Measurements from ENCODE around the gene PPP3R1. TPM values are rescaled to one million over a fixed set of nuclear protein-coding genes. Genes with fewer than 3 reads are reported as not detected.

Gene PPP3R1, protein sequence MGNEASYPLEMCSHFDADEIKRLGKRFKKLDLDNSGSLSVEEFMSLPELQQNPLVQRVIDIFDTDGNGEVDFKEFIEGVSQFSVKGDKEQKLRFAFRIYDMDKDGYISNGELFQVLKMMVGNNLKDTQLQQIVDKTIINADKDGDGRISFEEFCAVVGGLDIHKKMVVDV
- polyA plus RNA-seq (2012; ENCODE audit: missing spikeins), result 38.6 TPM

GRCh38 chr2:68252400-68253218, at the start of gene PPP3R1:
TSS of gene PPP3R1 (minus strand) at chr2:68252532. CDS start at chr2:68252127, 405 bp downstream.
- DNase-seq (ENCODE audit: insufficient read length) (peak; percentile 65), FAIRE-seq (peak; percentile 100)
- TF ChIP-seq TAF1 (IDR thresholded peaks at IDR 0.05; ENCODE audit: borderline replicate concordance, low read depth, low read length), result peak; percentile 59; the same call in 1 of the 2 replicates
- TF ChIP-seq POLR2A (IDR thresholded peaks at IDR 0.05; ENCODE audit: low read depth, low read length), result peak; percentile 94
- TF ChIP-seq POLR2AphosphoS5 (IDR thresholded peaks at IDR 0.05; ENCODE audit: low read depth, low read length), result peak; percentile 95

GRCh38 chr2:68295516-68295915, 43.2 kb upstream of the PPP3R1 start:
- TF ChIP-seq TAF1 (IDR thresholded peaks at IDR 0.05; ENCODE audit: borderline replicate concordance, low read depth, low read length) (no peak), POLR2AphosphoS5 (IDR thresholded peaks at IDR 0.05; ENCODE audit: low read depth, low read length) (no peak), POLR2A (IDR thresholded peaks at IDR 0.05; ENCODE audit: low read depth, low read length) (no peak)
- FAIRE-seq (peak; percentile 33), DNase-seq (ENCODE audit: insufficient read length) (no peak)

- FAIRE-seq, result peak; percentile 42
- no peak for DNase-seq (ENCODE audit: insufficient read length)
Measured at GRCh38 chr2:68294913-68295312, 42.6 kb upstream of the PPP3R1 start.

GRCh38 chr2:68294187-68294586, 41.9 kb upstream of the PPP3R1 start:
- no peak for DNase-seq (ENCODE audit: insufficient read length)
- TF ChIP-seq POLR2A (IDR thresholded peaks at IDR 0.05; ENCODE audit: low read depth, low read length) (no peak), TAF1 (IDR thresholded peaks at IDR 0.05; ENCODE audit: borderline replicate concordance, low read depth, low read length) (no peak), POLR2AphosphoS5 (IDR thresholded peaks at IDR 0.05; ENCODE audit: low read depth, low read length) (no peak)
- no peak for FAIRE-seq

More at GRCh38 chr2:68294913-68295312, 42.6 kb upstream of the PPP3R1 start:
- no peak for TF ChIP-seq POLR2AphosphoS5 (IDR thresholded peaks at IDR 0.05; ENCODE audit: low read depth, low read length)
- no peak for TF ChIP-seq POLR2A (IDR thresholded peaks at IDR 0.05; ENCODE audit: low read depth, low read length)

DNA sequence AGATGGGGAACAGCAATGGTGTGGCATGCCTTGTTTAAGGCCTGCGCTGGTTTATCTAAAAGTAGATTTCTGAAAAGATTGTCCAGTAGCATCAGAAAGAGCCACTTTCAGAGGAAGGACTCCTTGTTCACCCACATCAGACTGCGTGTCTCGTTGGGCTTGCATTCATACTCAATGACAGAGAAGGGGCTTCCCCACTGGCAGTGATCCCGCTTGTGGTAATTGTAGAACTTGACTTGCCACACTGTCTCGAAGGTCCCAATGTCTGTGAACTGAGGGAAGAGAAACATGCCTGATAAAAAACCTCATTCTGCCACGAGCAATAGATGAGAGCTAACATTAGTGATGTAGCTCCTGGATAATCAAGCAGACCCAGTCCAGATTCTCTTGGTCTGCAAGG, 41.4 kb upstream of the PPP3R1 start:
- TF ChIP-seq POLR2AphosphoS5 (IDR thresholded peaks at IDR 0.05; ENCODE audit: low read depth, low read length) (no peak), POLR2A (IDR thresholded peaks at IDR 0.05; ENCODE audit: low read depth, low read length) (no peak), TAF1 (IDR thresholded peaks at IDR 0.05; ENCODE audit: borderline replicate concordance, low read depth, low read length) (no peak)
- FAIRE-seq (no peak), DNase-seq (ENCODE audit: insufficient read length) (no peak)

- no peak for FAIRE-seq
- TF ChIP-seq TAF1 (IDR thresholded peaks at IDR 0.05; ENCODE audit: borderline replicate concordance, low read depth, low read length) (no peak), POLR2AphosphoS5 (IDR thresholded peaks at IDR 0.05; ENCODE audit: low read depth, low read length) (no peak), POLR2A (IDR thresholded peaks at IDR 0.05; ENCODE audit: low read depth, low read length) (no peak)
- DNase-seq (ENCODE audit: insufficient read length), result no peak
Measured at GRCh38 chr2:68293024-68293423, 40.7 kb upstream of the PPP3R1 start.

GRCh38 chr2:68292108-68292710, 39.9 kb upstream of the PPP3R1 start:
- FAIRE-seq (peak; percentile 85), DNase-seq (ENCODE audit: insufficient read length) (no peak)
- no peak for TF ChIP-seq TAF1 (IDR thresholded peaks at IDR 0.05; ENCODE audit: borderline replicate concordance, low read depth, low read length)
- no peak for TF ChIP-seq POLR2A (IDR thresholded peaks at IDR 0.05; ENCODE audit: low read depth, low read length)
- TF ChIP-seq POLR2AphosphoS5 (IDR thresholded peaks at IDR 0.05; ENCODE audit: low read depth, low read length), result no peak

GRCh38 chr2:68291314-68291713, 39.0 kb upstream of the PPP3R1 start:
- TF ChIP-seq POLR2A (IDR thresholded peaks at IDR 0.05; ENCODE audit: low read depth, low read length) (no peak), TAF1 (IDR thresholded peaks at IDR 0.05; ENCODE audit: borderline replicate concordance, low read depth, low read length) (no peak), POLR2AphosphoS5 (IDR thresholded peaks at IDR 0.05; ENCODE audit: low read depth, low read length) (no peak)
- FAIRE-seq, result no peak
- DNase-seq (ENCODE audit: insufficient read length), result no peak

GRCh38 chr2:68290901-68291300, 38.6 kb upstream of the PPP3R1 start:
- TF ChIP-seq POLR2A (IDR thresholded peaks at IDR 0.05; ENCODE audit: low read depth, low read length) (no peak), POLR2AphosphoS5 (IDR thresholded peaks at IDR 0.05; ENCODE audit: low read depth, low read length) (no peak), TAF1 (IDR thresholded peaks at IDR 0.05; ENCODE audit: borderline replicate concordance, low read depth, low read length) (no peak)
- FAIRE-seq, result peak; percentile 24
- DNase-seq (ENCODE audit: insufficient read length), result no peak

- no peak for DNase-seq (ENCODE audit: insufficient read length)
- TF ChIP-seq TAF1 (IDR thresholded peaks at IDR 0.05; ENCODE audit: borderline replicate concordance, low read depth, low read length) (no peak), POLR2A (IDR thresholded peaks at IDR 0.05; ENCODE audit: low read depth, low read length) (no peak), POLR2AphosphoS5 (IDR thresholded peaks at IDR 0.05; ENCODE audit: low read depth, low read length) (no peak)
- FAIRE-seq, result no peak
Measured at GRCh38 chr2:68287580-68288441, 35.5 kb upstream of the PPP3R1 start.

GRCh38 chr2:68284896-68285295, 32.6 kb upstream of the PPP3R1 start:
- DNase-seq (ENCODE audit: insufficient read length) (no peak), FAIRE-seq (no peak)
- TF ChIP-seq POLR2A (IDR thresholded peaks at IDR 0.05; ENCODE audit: low read depth, low read length) (no peak), POLR2AphosphoS5 (IDR thresholded peaks at IDR 0.05; ENCODE audit: low read depth, low read length) (no peak), TAF1 (IDR thresholded peaks at IDR 0.05; ENCODE audit: borderline replicate concordance, low read depth, low read length) (no peak)

Data from GM12892 (cell line).